RWPE1 (cell line): Measurements from ENCODE around the gene MOV10.
A peak's percentile ranks its signal among the peaks of the same experiment; 100 is the strongest.

Experiments used
- CTCF ChIA-PET: fragments of 350-600 bp; sonication (Branson Sonifier 250); formaldehyde crosslinking; extraction: SDS; loops from one replicate; lab custom pipeline; 2021; lab: Yijun Ruan, JAX
- POLR2A ChIA-PET: fragments of 400-600 bp; formaldehyde crosslinking; extraction: SDS; loops from one replicate; lab custom pipeline; 2020; ENCODE audit warnings: antibody characterized with exemption; ENCODE audit not compliant: low non-redundant PET; lab: Yijun Ruan, JAX
- DNase-seq: peaks from one replicate; pipeline ENCODE4 v3.0.0; 2012; ENCODE audit warnings: low spot score
- H3K27ac ChIP-seq: fragments of 450-650 bp; 2 replicates; pipeline ENCODE4 v1.5.1; 2017
- CTCF ChIP-seq: fragments of 450-650 bp; conservative IDR thresholded peaks from 2 replicates; pipeline ENCODE4 v1.5.1; 2017; ENCODE audit warnings: low read depth, mild to moderate bottlenecking

MOV10 gene

GRCh38 chr1:112677501-112677900, 3.0 kb downstream of the MOV10 start:
- ChIA-PET CTCF (no interaction called here), POLR2A (no interaction called here)
- TF ChIP-seq CTCF = no peak
- DNase-seq = no peak
- no peak overlapping the region for H3K27ac ChIP-seq

- POLR2A ChIA-PET = no interaction called here
- CTCF ChIA-PET = interaction anchor here (0.6 kb wide), 1 partner anchor 1746 kb away, joined by 3 read pairs; no protein-coding TSS in a partner anchor
- no peak for DNase-seq
- no peak for TF ChIP-seq CTCF
- no peak overlapping the region for H3K27ac ChIP-seq
Observed at GRCh38 chr1:112678605-112679004, 4.1 kb downstream of the MOV10 start.

- DNase-seq = no peak
- TF ChIP-seq CTCF = no peak
- POLR2A ChIA-PET = no interaction called here
- no peak overlapping the region for H3K27ac ChIP-seq
- CTCF ChIA-PET = no interaction called here
Observed at GRCh38 chr1:112685913-112686312, 11.5 kb downstream of the MOV10 start.

DNA sequence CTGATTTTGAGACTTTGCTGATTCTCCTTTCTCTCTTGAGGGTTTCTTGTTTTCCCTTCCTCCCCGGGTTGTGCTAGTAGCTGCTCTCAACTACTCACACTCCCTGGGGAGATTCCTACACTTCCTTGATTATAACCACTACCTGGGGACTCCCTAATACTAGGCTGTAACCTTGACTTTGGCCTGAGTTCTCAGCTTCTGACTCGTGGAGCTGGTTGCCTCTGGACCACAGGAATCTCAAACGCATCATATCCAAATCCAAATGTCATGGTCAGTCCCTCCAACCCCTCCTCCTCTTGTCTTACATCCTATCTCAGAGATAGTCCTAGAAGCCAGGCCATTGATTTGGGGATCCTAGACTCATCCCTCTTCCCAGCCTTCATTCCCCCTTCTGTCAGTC, 12.0 kb downstream of the MOV10 start:
- no peak overlapping the region for H3K27ac ChIP-seq
- DNase-seq = no peak
- ChIA-PET POLR2A (no interaction called here), CTCF (no interaction called here)
- no peak for TF ChIP-seq CTCF

GRCh38 chr1:112686835-112687234, 12.4 kb downstream of the MOV10 start:
- ChIA-PET POLR2A (no interaction called here), CTCF (no interaction called here)
- no peak for DNase-seq
- no peak overlapping the region for H3K27ac ChIP-seq
- no peak for TF ChIP-seq CTCF

GRCh38 chr1:112687361-112687760, 12.9 kb downstream of the MOV10 start:
- peak; percentile 84 for DNase-seq
- peak overlapping the region; percentile 80 for H3K27ac ChIP-seq
- CTCF ChIA-PET = no interaction called here
- no peak for TF ChIP-seq CTCF
- POLR2A ChIA-PET = no interaction called here
